Fibroblast of peridontal ligament (primary cell): Measurements from ENCODE around the gene PHYHIPL.
"Not testable (repeated sequence)": the region's sequence is repeated elsewhere in the genome, so short reads cannot be mapped to it uniquely, and the experiment has no call there.

Experiments
- DNase-seq: peaks from one replicate; pipeline ENCODE4 v3.0.0-alpha.2; 2010; ENCODE audit errors: extremely low read depth

The PHYHIPL gene

GRCh38 chr10:59190332-59190731 is 13.9 kb downstream of the PHYHIPL start:
- DNase-seq = no peak

DNA sequence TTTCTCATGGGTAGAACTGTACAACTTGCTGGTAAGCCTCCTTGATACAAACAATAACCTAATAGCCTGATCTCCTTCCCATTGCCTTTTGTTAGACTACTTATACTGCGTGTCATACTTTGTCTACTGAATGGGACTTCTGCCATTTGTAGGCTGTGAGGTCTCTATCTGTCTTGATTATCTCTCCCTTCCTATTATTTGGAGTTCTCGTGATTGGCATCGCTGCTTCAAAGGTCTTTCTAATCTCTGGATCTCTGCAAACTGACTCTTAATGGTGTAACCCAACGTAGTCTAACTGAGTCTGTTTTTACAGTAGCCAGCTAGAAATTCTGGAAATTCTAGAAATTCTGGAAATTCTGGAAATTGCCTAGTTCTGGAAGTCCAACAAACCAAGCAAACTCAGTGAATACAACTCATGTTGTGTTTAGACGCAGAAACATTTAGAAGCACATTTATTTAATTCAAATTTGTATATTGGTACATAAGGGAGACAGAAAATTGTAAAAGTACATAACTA is 29.8 kb downstream of the PHYHIPL start:
- DNase-seq = no peak

GRCh38 chr10:59212301-59212798 is 35.9 kb downstream of the PHYHIPL start:
- DNase-seq = no peak

DNA sequence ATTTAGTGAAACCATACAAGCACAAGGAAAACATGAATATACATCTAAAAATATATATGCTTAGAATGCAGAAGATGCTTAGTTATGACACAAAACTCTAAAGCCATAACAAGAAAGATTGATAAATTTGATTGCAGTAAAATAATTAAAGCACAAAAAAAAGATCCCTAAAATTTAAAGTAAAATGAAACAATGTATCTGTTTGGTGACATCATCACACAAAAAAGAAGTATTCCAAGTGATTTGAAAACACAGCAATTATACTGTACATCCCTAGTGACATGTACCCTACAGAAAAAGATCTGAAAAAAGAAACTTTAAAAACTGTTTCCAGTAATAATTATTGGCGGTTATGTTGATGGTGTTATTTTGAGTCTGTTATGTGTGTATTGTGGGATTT is 37.7 kb downstream of the PHYHIPL start:
- DNase-seq = no peak

DNA sequence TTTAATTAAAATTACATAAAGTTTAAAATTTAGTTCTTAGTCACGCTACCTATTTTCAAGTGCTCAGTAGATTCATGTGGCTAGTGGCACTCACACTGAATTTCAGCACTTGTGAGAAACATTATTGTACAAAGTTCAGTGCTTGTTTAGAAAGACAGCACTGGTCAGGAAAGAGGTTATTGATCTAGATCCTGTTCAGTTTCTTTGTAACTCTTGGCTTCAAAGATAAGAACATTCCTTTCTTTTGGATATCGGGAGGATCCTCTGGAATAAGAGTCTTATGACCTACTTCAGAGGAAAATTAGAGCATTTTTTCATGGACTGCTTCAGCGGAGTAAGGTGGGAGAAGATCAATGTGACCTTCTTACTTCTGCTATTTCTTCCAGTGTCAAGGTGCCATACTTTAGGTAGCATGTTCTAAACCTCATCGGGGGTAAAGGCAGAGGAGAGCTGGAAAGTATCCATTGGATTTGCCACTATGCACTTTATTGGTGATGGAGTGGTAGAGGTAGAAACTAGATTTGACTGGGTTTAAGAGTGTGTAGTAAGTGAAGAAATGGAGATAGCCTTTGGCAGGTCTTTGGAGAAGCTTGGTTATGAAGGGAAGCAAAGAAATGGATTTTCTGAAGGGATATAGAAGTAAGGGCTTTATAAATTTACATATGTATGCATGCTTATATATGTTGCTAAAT is 39.9 kb downstream of the PHYHIPL start:
- no peak for DNase-seq

DNA sequence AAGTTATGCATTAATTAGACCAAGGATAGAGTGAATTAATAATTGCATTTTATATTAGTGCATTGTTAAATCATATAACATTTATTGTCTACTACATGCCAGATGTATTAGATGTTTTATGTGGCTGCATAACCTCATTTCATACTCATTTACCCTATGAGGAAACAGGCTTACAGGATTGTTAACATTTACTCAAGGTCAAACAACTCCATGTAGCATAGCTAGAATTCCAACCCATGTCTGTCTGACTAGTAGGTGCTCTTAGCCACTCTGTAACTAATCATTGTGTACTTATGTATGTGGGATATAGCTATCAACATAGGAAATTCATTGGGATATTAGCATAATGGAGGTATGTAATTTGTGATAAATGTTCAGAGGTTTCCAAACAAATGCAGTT is 46.3 kb downstream of the PHYHIPL start:
- DNase-seq = no peak

GRCh38 chr10:59223597-59223996 is 47.2 kb downstream of the PHYHIPL start:
- not testable (repeated sequence) for DNase-seq

- DNase-seq = no peak
These were observed 48.8 kb downstream of the PHYHIPL start for GRCh38 chr10:59225211-59225610.

- DNase-seq = no peak
These were observed 50.8 kb downstream of the PHYHIPL start for GRCh38 chr10:59227136-59227673.

GRCh38 chr10:59229441-59229840 is 53.0 kb downstream of the PHYHIPL start:
- peak; percentile 11 for DNase-seq

- peak; percentile 48 for DNase-seq
These were observed 57.8 kb downstream of the PHYHIPL start for GRCh38 chr10:59234194-59234593.

- DNase-seq = peak; percentile 66
These were observed 58.5 kb downstream of the PHYHIPL start for GRCh38 chr10:59234816-59235429.

DNA sequence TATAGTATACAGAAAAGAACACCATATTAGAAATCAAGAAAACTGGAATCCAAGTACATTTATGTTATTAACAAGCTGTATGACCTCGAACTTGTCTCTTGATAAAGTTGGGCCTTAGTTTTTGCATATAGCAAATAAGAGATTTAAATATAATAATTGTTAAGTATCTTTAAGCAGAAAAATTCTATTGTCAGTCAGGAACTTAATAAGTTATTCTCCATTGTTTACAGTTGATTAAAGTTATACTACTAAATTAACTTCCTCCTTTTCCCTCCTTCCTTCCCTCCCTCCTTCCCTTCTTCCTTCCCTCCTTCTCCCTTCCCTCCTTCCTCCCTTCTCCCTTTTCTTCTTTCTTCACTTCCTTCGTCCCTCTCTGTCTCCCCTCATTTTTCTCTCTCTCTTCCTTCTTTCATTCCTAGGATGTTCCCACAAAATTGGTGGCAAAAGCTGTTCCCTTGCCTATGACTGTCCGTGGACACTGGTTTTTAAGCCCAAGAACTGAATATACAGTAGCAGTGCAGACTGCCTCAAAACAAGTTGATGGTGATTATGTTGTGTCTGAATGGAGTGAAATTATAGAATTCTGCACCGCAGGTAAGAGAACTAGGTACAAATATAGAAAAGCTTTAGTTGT is 59.7 kb downstream of the PHYHIPL start:
- no peak for DNase-seq

DNA sequence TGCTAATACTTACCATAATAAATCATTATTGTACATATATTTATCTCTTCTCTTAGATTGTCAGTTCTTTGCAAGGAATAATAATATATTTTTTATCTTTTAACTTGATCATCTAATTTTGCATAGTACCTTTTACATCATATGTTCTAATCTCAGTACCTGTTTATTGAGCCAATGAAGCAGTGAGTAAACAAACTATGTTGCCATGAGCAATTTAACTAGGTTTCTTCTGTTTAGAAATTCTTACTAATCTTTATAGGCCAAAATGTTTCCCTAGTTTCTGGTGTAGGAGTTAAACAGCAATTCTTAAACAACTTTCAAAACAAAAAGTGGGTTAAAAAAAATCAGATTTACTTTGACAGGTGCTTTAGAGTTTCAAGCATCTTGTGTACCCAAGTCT is 61.3 kb downstream of the PHYHIPL start:
- no peak for DNase-seq

- not testable (repeated sequence) for DNase-seq
These were observed 62.7 kb downstream of the PHYHIPL start for GRCh38 chr10:59239108-59239507.

DNA sequence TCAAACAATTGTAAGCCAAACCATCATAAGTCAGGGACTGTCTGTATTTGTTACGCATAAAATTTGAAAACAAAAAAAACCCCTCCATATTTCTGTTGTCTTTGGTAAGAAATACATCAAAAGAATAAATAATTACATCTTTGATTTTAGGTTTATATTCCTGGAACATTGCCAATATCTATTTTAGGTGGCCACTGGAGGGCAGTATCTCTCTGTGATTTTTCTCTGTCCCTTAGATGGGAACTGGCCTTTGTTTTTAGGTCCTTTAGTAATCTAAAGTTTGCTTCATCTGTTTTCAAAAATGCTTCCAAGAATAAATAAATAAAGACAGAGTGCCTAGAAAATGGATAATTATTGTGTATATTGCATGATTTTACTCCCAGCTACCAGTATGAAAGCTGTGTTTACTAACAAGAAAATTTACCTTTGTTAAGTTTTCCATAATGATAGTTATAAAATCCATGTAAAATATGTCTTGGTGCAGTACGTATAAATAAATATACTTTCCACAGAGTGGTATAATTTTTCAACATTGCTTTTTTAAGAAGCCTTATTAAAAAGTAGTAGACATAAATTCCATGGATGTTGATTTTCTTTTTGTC is 64.2 kb downstream of the PHYHIPL start:
- peak; percentile 82 for DNase-seq

- DNase-seq = no peak
These were observed 65.6 kb downstream of the PHYHIPL start for GRCh38 chr10:59242057-59242456.

- DNase-seq = no peak
These were observed 66.5 kb downstream of the PHYHIPL start for GRCh38 chr10:59242991-59243390.

- DNase-seq = no peak
These were observed 67.3 kb downstream of the PHYHIPL start for GRCh38 chr10:59243611-59244195.

- DNase-seq = no peak
These were observed 68.4 kb downstream of the PHYHIPL start for GRCh38 chr10:59244871-59245270.

- DNase-seq = no peak
These were observed 69.2 kb downstream of the PHYHIPL start for GRCh38 chr10:59245686-59246085.

DNA sequence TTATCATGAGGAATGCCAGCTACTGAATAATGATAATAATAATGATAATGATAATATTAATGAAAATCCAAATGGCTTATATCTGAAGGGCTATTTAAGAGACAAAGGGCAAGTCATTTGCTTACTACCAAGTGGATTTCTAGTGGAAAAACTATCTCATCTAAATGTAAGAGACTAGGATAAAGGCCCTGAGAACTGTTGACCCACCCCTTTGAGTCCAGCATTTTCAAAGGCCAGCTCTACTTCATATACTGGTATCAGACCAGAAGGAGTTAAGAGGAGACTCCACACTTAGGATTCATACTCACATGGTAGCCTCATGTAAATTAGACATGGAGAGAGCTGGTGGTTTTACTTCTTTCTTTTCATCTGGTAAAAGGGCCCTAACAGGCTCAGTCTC is 76.0 kb downstream of the PHYHIPL start:
- no peak for DNase-seq
